ENCODE results near the gene TFAP2E. TPM values are rescaled to one million over a fixed set of nuclear protein-coding genes. Genes with fewer than 3 reads are reported as not detected.
A peak's percentile ranks its signal among the peaks of the same experiment; 100 is the strongest.

TFAP2E gene
- polyA plus RNA-seq, 1 donor from 2014 or later = 7.0 TPM

GRCh38 chr1:35571263-35571662 lies 1.9 kb upstream of the TFAP2E start:
- Histone ChIP-seq H3K9me3 (ENCODE audit: low read length) (no peaks in the 10 kb centered on the region), H3K36me3 (ENCODE audit: insufficient read depth, low read length) (no peaks in the 10 kb centered on the region), H3K27me3 (ENCODE audit: insufficient read depth, low read depth, low read length) (peaks cover 64% of the 10 kb centered on the region), H3K9ac (ENCODE audit: low read length) (no peak overlapping the region), H3K4me2 (ENCODE audit: low read length) (no peak overlapping the region), H3K4me3 (ENCODE audit: low read length) (no peak overlapping the region), H3F3A (ENCODE audit: insufficient read depth, low read length, poor library complexity, severe bottlenecking) (no peaks in the 10 kb centered on the region), H3K79me2 (replicated peaks; ENCODE audit: insufficient read depth, low read length) (no peaks in the 10 kb centered on the region), H4K20me1 (ENCODE audit: insufficient read depth) (no peaks in the 10 kb centered on the region), H2AFZ (ENCODE audit: low read depth, low read length) (no peak overlapping the region), H3K9me2 (ENCODE audit: insufficient read depth, low read length) (no peaks in the 10 kb centered on the region), H3K27ac (ENCODE audit: low read length) (no peak overlapping the region)
- TF ChIP-seq POLR2AphosphoS5 (IDR thresholded peaks at IDR 0.05) (no peak), REST (IDR thresholded peaks at IDR 0.05; ENCODE audit: borderline replicate concordance) (no peak), RAD21 (conservative IDR thresholded peaks at IDR 0.05) (no peak), MXI1 (conservative IDR thresholded peaks at IDR 0.05; ENCODE audit: poor library complexity, severe bottlenecking) (no peak), EZH2 (IDR thresholded peaks at IDR 0.05; ENCODE audit: borderline replicate concordance, insufficient read depth, low read length, poor library complexity, severe bottlenecking) (no peak), CTCF (IDR thresholded peaks at IDR 0.05; ENCODE audit: poor library complexity, severe bottlenecking) (no peak), EP300 (conservative IDR thresholded peaks at IDR 0.05; ENCODE audit: poor library complexity, severe bottlenecking) (no peak), SMC3 (conservative IDR thresholded peaks at IDR 0.05; ENCODE audit: poor library complexity) (no peak), TAF1 (IDR thresholded peaks at IDR 0.05; ENCODE audit: low read depth) (no peak)

- H3K27me3 ChIP-seq (ENCODE audit: insufficient read depth, low read depth, low read length) = peaks cover 75% of the 10 kb centered on the region
- no peaks in the 10 kb centered on the region for H3K9me2 ChIP-seq (ENCODE audit: insufficient read depth, low read length)
- no peaks in the 10 kb centered on the region for H3K36me3 ChIP-seq (ENCODE audit: insufficient read depth, low read length)
- no peak overlapping the region for H3K27ac ChIP-seq (ENCODE audit: low read length)
- H3K9me3 ChIP-seq (ENCODE audit: low read length) = no peaks in the 10 kb centered on the region
- H3K79me2 ChIP-seq (replicated peaks; ENCODE audit: insufficient read depth, low read length) = no peaks in the 10 kb centered on the region
- H3K4me3 ChIP-seq (ENCODE audit: low read length) = peak overlapping the region; percentile 66
- no peak overlapping the region for H3K4me2 ChIP-seq (ENCODE audit: low read length)
- no peaks in the 10 kb centered on the region for H3F3A ChIP-seq (ENCODE audit: insufficient read depth, low read length, poor library complexity, severe bottlenecking)
- H3K9ac ChIP-seq (ENCODE audit: low read length) = no peak overlapping the region
- H2AFZ ChIP-seq (ENCODE audit: low read depth, low read length) = no peak overlapping the region
- TF ChIP-seq MXI1 (conservative IDR thresholded peaks at IDR 0.05; ENCODE audit: poor library complexity, severe bottlenecking) (no peak), POLR2AphosphoS5 (IDR thresholded peaks at IDR 0.05) (no peak), RAD21 (conservative IDR thresholded peaks at IDR 0.05) (no peak), EZH2 (IDR thresholded peaks at IDR 0.05; ENCODE audit: borderline replicate concordance, insufficient read depth, low read length, poor library complexity, severe bottlenecking) (no peak), SMC3 (conservative IDR thresholded peaks at IDR 0.05; ENCODE audit: poor library complexity) (no peak), CTCF (IDR thresholded peaks at IDR 0.05; ENCODE audit: poor library complexity, severe bottlenecking) (no peak), REST (IDR thresholded peaks at IDR 0.05; ENCODE audit: borderline replicate concordance) (no peak)
- no peaks in the 10 kb centered on the region for H4K20me1 ChIP-seq (ENCODE audit: insufficient read depth)
Measured at GRCh38 chr1:35572296-35572695, 818 bp upstream of the TFAP2E start.
